Skeletal muscle tissue (tissue), 4 donors: Measurements from ENCODE around the gene CLTRN. TPM values are rescaled to one million over a fixed set of nuclear protein-coding genes. Genes with fewer than 3 reads are reported as not detected.

Source experiments
- H3K27ac ChIP-seq: one replicate; pipeline ENCODE4 v1.7.0; 2013; ENCODE audit warnings: mild to moderate bottlenecking, low read depth, low read length, inconsistent platforms
- H3K27me3 ChIP-seq, 3 donors: one replicate each; pipeline ENCODE4 v1.7.0; 2013; ENCODE audit warnings: low read length in 3 of 3; ENCODE audit not compliant: control insufficient read depth in 3 of 3, insufficient read depth in 3 of 3
- H3K36me3 ChIP-seq, 3 donors: one replicate each; pipeline ENCODE4 v1.7.0; 2013; ENCODE audit warnings: low read length in 3 of 3; ENCODE audit not compliant: control insufficient read depth in 3 of 3, insufficient read depth in 3 of 3
- H3K4me1 ChIP-seq, 3 donors: one replicate each; pipeline ENCODE4 v1.7.0; 2013; ENCODE audit warnings: low read length in 3 of 3, mild to moderate bottlenecking in 3 of 3; ENCODE audit not compliant: control insufficient read depth in 3 of 3, insufficient read depth in 3 of 3
- H3K4me3 ChIP-seq, 3 donors: one replicate each; pipeline ENCODE4 v1.7.0; 2013; ENCODE audit warnings: low read length in 3 of 3
- H3K9ac ChIP-seq, 3 donors: one replicate each; pipeline ENCODE4 v1.7.0; 2013; ENCODE audit warnings: low read length in 3 of 3, mild to moderate bottlenecking in 3 of 3, moderate library complexity in 2 of 3, low read depth in 1 of 3
- H3K9me3 ChIP-seq, 3 donors: one replicate each; pipeline ENCODE4 v1.7.0; 2013; ENCODE audit warnings: low read length in 3 of 3; ENCODE audit not compliant: control insufficient read depth in 3 of 3
- total RNA-seq: library from RNA; depleted of rRNA; stranded (reverse); fragments of >200 nt; gene quantifications from one replicate; pipeline ENCODE4 v1.2.3, GENCODE V29; 2014
- donor health status: Osteomylitis.

CLTRN gene
- total RNA-seq, 1 donor from 2014 or later = not detected

DNA sequence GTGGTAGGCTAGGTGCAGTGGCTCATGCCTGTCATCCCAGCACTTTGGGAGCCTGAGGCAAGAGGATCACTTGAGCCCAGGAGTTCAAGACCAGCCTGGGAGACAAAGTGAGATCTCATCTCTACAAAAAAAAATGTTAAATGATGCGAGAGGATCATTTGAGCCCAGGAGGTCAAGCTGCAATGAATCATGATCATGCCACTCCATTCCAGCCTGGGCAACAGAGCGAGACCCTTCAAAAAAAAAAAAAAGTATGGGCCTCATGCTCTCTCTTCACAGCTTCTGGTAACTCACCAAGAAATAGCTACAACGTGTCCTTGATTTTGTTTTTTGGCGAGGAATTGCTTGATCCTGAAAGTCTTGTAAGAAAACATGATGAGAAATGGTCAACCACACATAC is 65.1 kb downstream of the CLTRN start:
- H3K27ac ChIP-seq = no peak overlapping the region
- H3K9me3 ChIP-seq = no peaks in the 10 kb centered on the region
- no peak overlapping the region for H3K9ac ChIP-seq
- H3K4me3 ChIP-seq = no peak overlapping the region
- H3K4me1 ChIP-seq = no peaks in the 10 kb centered on the region
- H3K27me3 ChIP-seq = peaks cover 0 to 2% (median 0%) of the 10 kb centered on the region in 3 donors
- no peaks in the 10 kb centered on the region for H3K36me3 ChIP-seq

DNA sequence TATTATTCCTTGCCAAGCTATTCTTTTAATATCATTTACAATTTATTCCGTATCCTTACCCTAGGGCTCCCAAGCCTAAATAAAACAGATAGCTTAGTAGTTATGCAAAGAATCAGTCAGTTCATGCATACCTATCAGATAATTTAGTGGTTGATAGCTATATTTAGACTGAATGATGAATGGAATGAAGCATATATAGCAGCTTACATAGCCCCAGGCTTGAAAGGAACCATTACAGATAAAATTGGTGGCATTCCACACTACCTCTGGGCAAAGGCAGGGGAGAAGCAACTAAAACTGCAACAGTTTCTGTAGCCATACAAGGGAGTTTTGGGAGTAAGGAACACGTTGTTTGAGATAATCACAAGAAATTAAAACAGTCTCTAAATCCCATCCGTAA is 66.6 kb downstream of the CLTRN start:
- H3K36me3 ChIP-seq = no peaks in the 10 kb centered on the region
- no peak overlapping the region for H3K4me3 ChIP-seq
- H3K9ac ChIP-seq = no peak overlapping the region
- H3K27ac ChIP-seq = no peak overlapping the region
- H3K9me3 ChIP-seq = no peaks in the 10 kb centered on the region
- H3K4me1 ChIP-seq = no peaks in the 10 kb centered on the region
- peaks cover 0 to 2% (median 0%) of the 10 kb centered on the region in 3 donors for H3K27me3 ChIP-seq

DNA sequence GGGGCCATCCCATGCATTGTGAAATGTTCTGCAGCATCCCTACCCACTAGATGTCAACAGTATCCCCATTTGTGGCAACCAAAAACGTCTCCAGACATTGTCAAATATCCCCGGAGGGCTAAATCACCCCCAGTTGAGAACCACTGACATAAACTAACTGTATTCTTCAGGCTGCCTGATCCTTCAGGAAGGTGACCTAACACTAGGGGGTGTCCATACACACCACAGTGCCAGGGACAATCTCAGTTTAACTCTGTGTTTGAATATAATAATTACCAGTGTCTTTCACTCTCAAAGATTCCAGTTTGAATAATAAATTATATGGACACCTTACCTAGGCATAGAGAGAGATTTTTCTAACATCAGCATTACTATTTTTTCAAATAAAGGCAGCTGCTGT is 70.2 kb downstream of the CLTRN start:
- H3K4me3 ChIP-seq = no peak overlapping the region
- H3K27me3 ChIP-seq = peaks cover 0 to 6% (median 0%) of the 10 kb centered on the region in 3 donors
- no peaks in the 10 kb centered on the region for H3K4me1 ChIP-seq
- no peaks in the 10 kb centered on the region for H3K9me3 ChIP-seq
- no peak overlapping the region for H3K9ac ChIP-seq
- no peaks in the 10 kb centered on the region for H3K36me3 ChIP-seq
- H3K27ac ChIP-seq = no peak overlapping the region

DNA sequence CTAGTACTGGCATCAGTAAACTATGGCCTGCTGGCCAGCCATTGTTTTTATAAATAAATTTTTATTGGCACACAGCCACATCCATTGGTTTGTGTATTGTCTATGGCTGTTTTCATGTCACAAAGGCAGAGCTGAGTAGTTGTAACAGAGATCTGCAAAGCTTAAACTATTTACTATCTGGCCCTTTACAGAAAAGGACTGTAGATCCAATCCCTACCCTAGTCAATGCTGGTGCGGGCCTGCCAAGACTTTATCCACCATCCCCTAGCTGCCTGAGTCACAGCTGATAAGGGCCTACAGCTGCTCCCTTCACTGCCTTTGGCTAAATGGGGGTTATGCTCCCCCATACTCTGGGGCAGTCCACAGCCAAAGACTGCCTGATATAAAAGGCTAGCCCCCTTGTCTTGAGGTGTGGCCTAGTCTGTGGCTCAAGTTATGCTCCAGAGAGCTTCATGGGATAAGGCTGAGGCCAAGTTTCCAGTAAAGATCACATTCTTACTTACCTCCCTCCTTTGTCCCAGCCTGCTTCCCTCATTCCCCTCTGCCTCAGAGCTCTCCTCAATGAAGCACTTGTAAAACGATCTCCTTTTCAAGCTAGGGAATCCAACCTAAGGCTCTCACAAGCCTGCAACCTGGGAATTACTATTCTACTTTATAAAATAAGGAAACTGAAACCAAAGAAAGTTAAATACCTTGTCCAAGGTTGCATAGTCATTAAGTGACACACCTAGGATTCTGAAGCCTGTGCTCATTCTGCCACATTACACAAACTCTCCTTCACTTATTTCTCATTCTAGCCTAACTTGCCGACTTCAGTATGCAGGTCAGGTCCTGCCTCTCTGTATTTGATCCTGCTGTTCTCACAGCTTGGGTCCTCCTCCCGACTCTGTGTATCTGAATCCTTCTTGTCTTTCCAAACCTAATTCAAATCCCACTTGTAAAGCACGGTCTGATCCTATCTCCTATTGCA is 84.5 kb downstream of the CLTRN start:
- peaks cover 0 to 4% (median 4%) of the 10 kb centered on the region in 3 donors for H3K4me1 ChIP-seq
- no peak overlapping the region for H3K27ac ChIP-seq

More for the DNA sequence above, 84.5 kb downstream of the CLTRN start:
- Histone ChIP-seq H3K9ac (no peak overlapping the region), H3K36me3 (no peaks in the 10 kb centered on the region), H3K27me3 (peaks cover 0 to 4% (median 0%) of the 10 kb centered on the region in 3 donors), H3K4me3 (no peak overlapping the region), H3K9me3 (no peaks in the 10 kb centered on the region)

Other genes starting within 250 kb of the CLTRN start
- gene PIR, start 171.5 kb downstream of the CLTRN start, total RNA-seq = 3.1 TPM
- gene BMX, start 164.0 kb downstream of the CLTRN start, total RNA-seq = 3.1 TPM
- not detected for gene ACE2, start 63.8 kb downstream of the CLTRN start, total RNA-seq
- gene CA5B, start 73.5 kb upstream of the CLTRN start, total RNA-seq = 4.2 TPM
- gene ZRSR2, start 125.7 kb upstream of the CLTRN start, total RNA-seq = 2.6 TPM
- 28.2 TPM for gene AP1S2, start 190.0 kb upstream of the CLTRN start, total RNA-seq